Measurements from ENCODE around the gene E2F2. TPM values are rescaled to one million over a fixed set of nuclear protein-coding genes. Genes with fewer than 3 reads are reported as not detected.

Gene E2F2
- total and polyA plus RNA-seq, 2 of the 13 experiments (the other 11 are each of a cell fraction or from before 2014, with no cell fraction given) = 0.65 to 6.6 TPM

GRCh38 chr1:23554481-23555269 is 23.6 kb upstream of the E2F2 start (continued):
- TF ChIP-seq SOX6 (IDR thresholded peaks at IDR 0.05) (no peak), SOX6 (CRISPR knock-in tag; IDR thresholded peaks at IDR 0.05) (no peak), MED13 (CRISPR knock-in tag; IDR thresholded peaks at IDR 0.05) (peak; percentile 86), TFE3 (CRISPR knock-in tag; IDR thresholded peaks at IDR 0.05) (peak; percentile 32; the same call in 1 of the 2 replicates), CTCF (CRISPR knock-in tag; IDR thresholded peaks at IDR 0.05) (peak; percentile 54), ZNF407 (CRISPR knock-in tag; IDR thresholded peaks at IDR 0.05; ENCODE audit: not compliant biosample characterization) (peak; percentile 10), SRF (IDR thresholded peaks at IDR 0.05; ENCODE audit: low read depth, low read length) (no peak), DMAP1 (CRISPR knock-in tag; IDR thresholded peaks at IDR 0.05) (peak; percentile 67; the same call in 1 of the 2 replicates), ZBTB2 (CRISPR knock-in tag; IDR thresholded peaks at IDR 0.05; ENCODE audit: low read depth) (peak; percentile 65; the same call in 1 of the 2 replicates), NBN (conservative IDR thresholded peaks at IDR 0.05) (no peak), ZNF614 (CRISPR knock-in tag; IDR thresholded peaks at IDR 0.05; ENCODE audit: borderline replicate concordance) (peak; percentile 57; the same call in 1 of the 2 replicates)

Measured in HepG2 (cell line).